BE2C (cell line): ENCODE data around the gene SMIM10L1.

Source experiments
- DNase-seq: peaks from one replicate; pipeline ENCODE4 v3.0.0-alpha.2; 2020
- H3K27me3 ChIP-seq: fragments of 250-450 bp; sonication (Bioruptor Pico); 2 replicates; pipeline ENCODE4 v1.5.1; 2020; ENCODE audit warnings: mild to moderate bottlenecking
- H3K36me3 ChIP-seq: fragments of 250-450 bp; sonication (Bioruptor Pico); 2 replicates; pipeline ENCODE4 v1.5.1; 2020; ENCODE audit warnings: mild to moderate bottlenecking
- H3K4me1 ChIP-seq: fragments of 250-450 bp; sonication (Bioruptor Pico); 2 replicates; pipeline ENCODE4 v1.5.1; 2020
- H3K4me3 ChIP-seq: 2 replicates; pipeline ENCODE4 v1.5.1; 2011; ENCODE audit warnings: low read depth, low read length
- H3K9me3 ChIP-seq: fragments of 250-450 bp; sonication (Bioruptor Pico); 2 replicates; pipeline ENCODE4 v1.5.1; 2020
- CTCF ChIP-seq: IDR thresholded peaks from 2 replicates; pipeline ENCODE4 v1.5.1; 2012; ENCODE audit warnings: mild to moderate bottlenecking, low read depth, low read length

The SMIM10L1 gene

GRCh38 chr12:11136075-11136474, 34.9 kb upstream of the SMIM10L1 start:
- H3K27me3 ChIP-seq, result no peaks in the 10 kb centered on the region
- no peak overlapping the region for H3K4me3 ChIP-seq
- TF ChIP-seq CTCF, result no peak
- no peaks in the 10 kb centered on the region for H3K4me1 ChIP-seq
- H3K36me3 ChIP-seq, result no peaks in the 10 kb centered on the region
- H3K9me3 ChIP-seq, result no peaks in the 10 kb centered on the region
- DNase-seq, result no peak

- no peaks in the 10 kb centered on the region for H3K27me3 ChIP-seq
- no peaks in the 10 kb centered on the region for H3K4me1 ChIP-seq
- H3K9me3 ChIP-seq, result no peaks in the 10 kb centered on the region
- H3K36me3 ChIP-seq, result peaks cover 5% of the 10 kb centered on the region
- no peak overlapping the region for H3K4me3 ChIP-seq
- no peak for DNase-seq
- TF ChIP-seq CTCF, result no peak
These were observed 27.6 kb upstream of the SMIM10L1 start for GRCh38 chr12:11143352-11143751.

GRCh38 chr12:11144297-11144696, 26.7 kb upstream of the SMIM10L1 start:
- no peaks in the 10 kb centered on the region for H3K9me3 ChIP-seq
- no peak overlapping the region for H3K4me3 ChIP-seq
- no peaks in the 10 kb centered on the region for H3K27me3 ChIP-seq
- H3K4me1 ChIP-seq, result no peaks in the 10 kb centered on the region
- H3K36me3 ChIP-seq, result peaks cover 5% of the 10 kb centered on the region
- no peak for DNase-seq
- TF ChIP-seq CTCF, result no peak

- H3K27me3 ChIP-seq, result no peaks in the 10 kb centered on the region
- H3K4me1 ChIP-seq, result no peaks in the 10 kb centered on the region
- TF ChIP-seq CTCF, result no peak
- no peak overlapping the region for H3K4me3 ChIP-seq
- H3K9me3 ChIP-seq, result no peaks in the 10 kb centered on the region
- peaks cover 5% of the 10 kb centered on the region; the same call in 1 of the 2 replicates for H3K36me3 ChIP-seq
- no peak for DNase-seq
These were observed 23.6 kb upstream of the SMIM10L1 start for GRCh38 chr12:11147420-11147819.

GRCh38 chr12:11150832-11151231, 20.2 kb upstream of the SMIM10L1 start:
- Histone ChIP-seq H3K27me3 (no peaks in the 10 kb centered on the region), H3K4me3 (no peak overlapping the region), H3K9me3 (no peaks in the 10 kb centered on the region), H3K4me1 (no peaks in the 10 kb centered on the region), H3K36me3 (no peaks in the 10 kb centered on the region)
- TF ChIP-seq CTCF, result no peak
- DNase-seq, result no peak

- DNase-seq, result no peak
- Histone ChIP-seq H3K4me3 (no peak overlapping the region), H3K27me3 (no peaks in the 10 kb centered on the region), H3K9me3 (no peaks in the 10 kb centered on the region), H3K36me3 (no peaks in the 10 kb centered on the region; the same call in 1 of the 2 replicates), H3K4me1 (no peaks in the 10 kb centered on the region)
- no peak for TF ChIP-seq CTCF
These were observed 18.3 kb upstream of the SMIM10L1 start for GRCh38 chr12:11152725-11153124.
